B cell (primary cell): ENCODE data around the gene INKA2. TPM values are rescaled to one million over a fixed set of nuclear protein-coding genes. Genes with fewer than 3 reads are reported as not detected.

Experiments used
- ATAC-seq: fragments of 200-7000 bp; cut with Tn5 transposase; one replicate; pipeline ENCODE4 v1.10.0; 2021; ENCODE audit warnings: low read depth, mild to moderate bottlenecking, moderate number of reproducible peaks, moderate library complexity
- CTCF ChIA-PET: fragments of 350-600 bp; sonication (Branson Sonifier 250); formaldehyde crosslinking; loops from one replicate; lab custom pipeline; 2021; ENCODE audit warnings: antibody characterized with exemption, inconsistent platforms; lab: Charles Lee
- POLR2A ChIA-PET: fragments of 350-600 bp; sonication (Branson Sonifier 250); formaldehyde crosslinking; loops from one replicate; lab custom pipeline; 2021; ENCODE audit warnings: antibody characterized with exemption; lab: Charles Lee
- DNase-seq: peaks from one replicate; pipeline ENCODE4 v3.0.0; 2013
- H2AFZ ChIP-seq: 2 replicates; pipeline ENCODE4 v1.6.1; 2012; ENCODE audit warnings: mild to moderate bottlenecking, low read depth, low read length; ENCODE audit not compliant: insufficient read depth, poor library complexity, severe bottlenecking
- H3K27ac ChIP-seq, 2 donors: 1 replicate in 1 of 2; 2 replicates in 1 of 2; pipeline ENCODE4 v1.5.1; 2012 to 2013; ENCODE audit warnings: low read length in 2 of 2, mild to moderate bottlenecking in 2 of 2, moderate library complexity in 1 of 2
- H3K27me3 ChIP-seq, 4 experiments: fragments of 200-600 bp in 1 of 4; sonication (generic) in 1 of 4; replicated peaks in 1 of 4; 1 replicate in 2 of 4; 2 replicates in 2 of 4; pipeline versions ENCODE4 v1.6.1 to v1.7.0; 2013 to 2016; ENCODE audit warnings: low read length in 3 of 4, mild to moderate bottlenecking in 2 of 4, mixed read lengths in 1 of 4, moderate library complexity in 1 of 4; ENCODE audit not compliant: insufficient read depth in 4 of 4, control insufficient read depth in 3 of 4; ENCODE audit errors: control extremely low read depth in 1 of 4
- H3K36me3 ChIP-seq, 2 experiments: replicated peaks in 1 of 2; 1 replicate in 1 of 2; 2 replicates in 1 of 2; pipeline versions ENCODE4 v1.6.1 to v1.7.1; 2013; ENCODE audit warnings: low read length in 1 of 2; ENCODE audit not compliant: insufficient read depth in 2 of 2, control insufficient read depth in 1 of 2; ENCODE audit errors: control extremely low read depth in 1 of 2, extremely low read depth in 1 of 2
- H3K4me1 ChIP-seq, 2 donors: fragments of 200-600 bp in 1 of 2; sonication (generic) in 1 of 2; 1 replicate in 1 of 2; 2 replicates in 1 of 2; pipeline versions ENCODE4 v1.5.1 to v1.6.1; 2013 to 2017; ENCODE audit warnings: low read length in 2 of 2; ENCODE audit not compliant: control insufficient read depth in 2 of 2, insufficient read depth in 2 of 2
- H3K4me2 ChIP-seq: replicated peaks from 2 replicates; pipeline ENCODE3; 2012; ENCODE audit warnings: mild to moderate bottlenecking, low read depth, low read length; ENCODE audit not compliant: poor library complexity, severe bottlenecking
- H3K4me3 ChIP-seq, 5 experiments: fragments of 200-600 bp in 1 of 5; sonication (generic) in 1 of 5; 1 replicate in 3 of 5; 2 replicates in 2 of 5; pipeline versions ENCODE4 v1.5.1 to v1.7.0; 2011 to 2016; ENCODE audit warnings: low read length in 4 of 5, mild to moderate bottlenecking in 4 of 5, low read depth in 2 of 5, control low read depth in 1 of 5, moderate library complexity in 1 of 5; ENCODE audit not compliant: insufficient read depth in 1 of 5; ENCODE audit errors: control extremely low read depth in 1 of 5, extremely low read depth in 1 of 5
- H3K79me2 ChIP-seq: fragments of 200-600 bp; sonication (generic); one replicate; pipeline ENCODE4 v1.6.0; 2016; ENCODE audit warnings: low read length; ENCODE audit not compliant: control insufficient read depth, insufficient read depth
- H3K9ac ChIP-seq: fragments of 200-600 bp; sonication (generic); 2 replicates; pipeline ENCODE4 v1.6.1; 2017; ENCODE audit warnings: mild to moderate bottlenecking, low read length, moderate library complexity
- H3K9me3 ChIP-seq, 3 donors: one replicate each; pipeline versions ENCODE4 v1.6.1 to v1.7.1; 2013; ENCODE audit warnings: low read length in 2 of 3; ENCODE audit not compliant: control insufficient read depth in 2 of 3, insufficient read depth in 1 of 3; ENCODE audit errors: control extremely low read depth in 1 of 3
- H4K20me1 ChIP-seq: 2 replicates; pipeline ENCODE4 v1.6.0; 2012; ENCODE audit warnings: mild to moderate bottlenecking, low read length; ENCODE audit not compliant: insufficient read depth, control insufficient read depth, poor library complexity, severe bottlenecking
- H3K27ac Mint-ChIP-seq: one replicate; pipeline ENCODE4 v1.8.0; 2021; ENCODE audit warnings: mixed read lengths
- H3K27me3 Mint-ChIP-seq: one replicate; pipeline ENCODE4 v1.8.0; 2021; ENCODE audit warnings: mixed read lengths
- H3K4me1 Mint-ChIP-seq: one replicate; pipeline ENCODE4 v1.8.0; 2021; ENCODE audit warnings: mixed read lengths
- H3K4me3 Mint-ChIP-seq: one replicate; pipeline ENCODE4 v1.8.0; 2021; ENCODE audit warnings: mixed read lengths
- H3K9me3 Mint-ChIP-seq: one replicate; pipeline ENCODE4 v1.8.0; 2022; ENCODE audit warnings: mixed read lengths; ENCODE audit not compliant: insufficient read depth
- EZH2 ChIP-seq: IDR thresholded peaks from 2 replicates; pipeline ENCODE4 v1.6.1; 2012; ENCODE audit warnings: borderline replicate concordance, low read depth, mild to moderate bottlenecking, moderate library complexity, low read length; ENCODE audit not compliant: insufficient read depth, poor library complexity, severe bottlenecking
- WGBS: methylation state at CpG from one replicate; pipeline ENCODE4 v1.1.5; 2013; ENCODE audit warnings: missing lambda C conversion rate; ENCODE audit not compliant: insufficient coverage; 5-methylcytosine and 5-hydroxymethylcytosine counted together
- intact Hi-C: fragments of 100-400 bp; cut with micrococcal nuclease; formaldehyde crosslinking; loops from one replicate; pipeline ENCODE4 v1.10.0; 2022
- polyA plus RNA-seq: library from polyadenylated mRNA; depleted of rRNA; stranded (reverse); fragments of >200 nt; gene quantifications from 2 replicates; pipeline ENCODE4 v1.2.3, GENCODE V29; 2012
- total RNA-seq, 2 donors: library from RNA; stranded (reverse); fragments of 120-200 nt in 1 of 2; gene quantifications; 1 replicate in 1 of 2; 2 replicates in 1 of 2; pipeline versions ENCODE4 v1.2.3 to v1.2.4, GENCODE V29; 2013 to 2022
- TF ChIP-seq, protein P1 (sequence below): fragments of 200-600 bp; IDR thresholded peaks from one replicate; pipeline ENCODE4 v1.8.0; 2022; ENCODE audit warnings: antibody characterized with exemption, mild to moderate bottlenecking

The INKA2 gene
- total and polyA plus RNA-seq, 2 donors (not counting 1 experiment from before 2014, with no cell fraction given): 0.67 to 6.4 TPM

GRCh38 chr1:111768023-111768422 lies 28.8 kb upstream of the INKA2 start:
- Histone ChIP-seq H3K4me1 (no peaks in the 10 kb centered on the region), H3K9ac (no peak overlapping the region), H3K9me3 (no peaks in the 10 kb centered on the region), H3K79me2 (no peaks in the 10 kb centered on the region), H3K27me3 (no peaks in the 10 kb centered on the region), H4K20me1 (no peaks in the 10 kb centered on the region), H3K27ac (no peak overlapping the region), H3K36me3 (peaks cover 17 to 47% of the 10 kb centered on the region in 2 experiments), H3K4me2 (no peak overlapping the region), H2AFZ (no peak overlapping the region), H3K4me3 (no peak overlapping the region)
- H3K9me3 Mint-ChIP-seq: no peaks in the 10 kb centered on the region
- CTCF ChIA-PET: interaction anchor here (0.9 to 5.6 kb wide), 21 partner anchors 11 to 1360 kb away, joined by 3 to 198 read pairs (median 5); partner anchors contain the start of gene INKA2
- no peak for TF ChIP-seq EZH2
- TF ChIP-seq, protein P1, sequence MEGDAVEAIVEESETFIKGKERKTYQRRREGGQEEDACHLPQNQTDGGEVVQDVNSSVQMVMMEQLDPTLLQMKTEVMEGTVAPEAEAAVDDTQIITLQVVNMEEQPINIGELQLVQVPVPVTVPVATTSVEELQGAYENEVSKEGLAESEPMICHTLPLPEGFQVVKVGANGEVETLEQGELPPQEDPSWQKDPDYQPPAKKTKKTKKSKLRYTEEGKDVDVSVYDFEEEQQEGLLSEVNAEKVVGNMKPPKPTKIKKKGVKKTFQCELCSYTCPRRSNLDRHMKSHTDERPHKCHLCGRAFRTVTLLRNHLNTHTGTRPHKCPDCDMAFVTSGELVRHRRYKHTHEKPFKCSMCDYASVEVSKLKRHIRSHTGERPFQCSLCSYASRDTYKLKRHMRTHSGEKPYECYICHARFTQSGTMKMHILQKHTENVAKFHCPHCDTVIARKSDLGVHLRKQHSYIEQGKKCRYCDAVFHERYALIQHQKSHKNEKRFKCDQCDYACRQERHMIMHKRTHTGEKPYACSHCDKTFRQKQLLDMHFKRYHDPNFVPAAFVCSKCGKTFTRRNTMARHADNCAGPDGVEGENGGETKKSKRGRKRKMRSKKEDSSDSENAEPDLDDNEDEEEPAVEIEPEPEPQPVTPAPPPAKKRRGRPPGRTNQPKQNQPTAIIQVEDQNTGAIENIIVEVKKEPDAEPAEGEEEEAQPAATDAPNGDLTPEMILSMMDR: no peak
- POLR2A ChIA-PET: no interaction called here
- H3K27me3 Mint-ChIP-seq: no peaks in the 10 kb centered on the region
- H3K27ac Mint-ChIP-seq: no peak overlapping the region
- no peaks in the 10 kb centered on the region for H3K4me1 Mint-ChIP-seq
- ATAC-seq (no peak), DNase-seq (no peak)
- H3K4me3 Mint-ChIP-seq: no peak overlapping the region
- intact Hi-C loops: loop anchor here (10.0 kb wide), 2 partner anchors 113 to 543 kb away; partner anchors contain the start of gene CHI3L2

DNA sequence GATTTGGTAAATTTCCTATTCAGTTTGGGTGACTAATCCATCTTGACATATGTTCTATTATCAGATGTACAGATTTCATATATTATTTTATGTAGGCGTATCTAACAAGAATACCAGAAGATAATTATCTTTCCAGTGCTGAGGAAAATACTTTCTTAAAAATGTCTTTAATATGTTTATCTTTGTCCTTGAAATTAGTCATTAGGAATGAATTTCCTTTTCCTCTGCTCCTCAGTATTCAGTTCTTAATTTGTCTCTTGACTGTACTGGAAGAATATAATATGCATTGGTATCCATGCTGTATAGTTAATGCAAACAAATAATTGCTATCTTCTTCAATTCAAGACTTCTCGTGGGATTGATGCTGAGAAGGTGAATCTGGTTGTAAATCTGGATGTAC lies 23.1 kb upstream of the INKA2 start:
- H3K27ac Mint-ChIP-seq: no peak overlapping the region

More for the DNA sequence above, 23.1 kb upstream of the INKA2 start:
- ChIA-PET POLR2A (no interaction called here), CTCF (interaction anchor here (1.0 to 3.1 kb wide), 4 partner anchors 12 to 254 kb away, joined by 3 to 17 read pairs (median 12); no protein-coding TSS in a partner anchor)
- Histone ChIP-seq H3K4me1 (no peaks in the 10 kb centered on the region), H4K20me1 (peaks cover 6% of the 10 kb centered on the region), H3K36me3 (peaks cover 31 to 79% of the 10 kb centered on the region in 2 experiments), H3K9ac (no peak overlapping the region), H3K27me3 (no peaks in the 10 kb centered on the region), H3K9me3 (no peaks in the 10 kb centered on the region), H2AFZ (no peak overlapping the region), H3K4me3 (no peak overlapping the region), H3K79me2 (peaks cover 8% of the 10 kb centered on the region), H3K27ac (no peak overlapping the region), H3K4me2 (no peak overlapping the region)
- intact Hi-C loops: loop anchor here (10.0 kb wide), 2 partner anchors 108 to 538 kb away; partner anchors contain the start of gene CHI3L2
- no peak for ATAC-seq
- Mint-ChIP-seq H3K9me3 (no peaks in the 10 kb centered on the region), H3K4me1 (peaks cover 6% of the 10 kb centered on the region), H3K27me3 (no peaks in the 10 kb centered on the region), H3K4me3 (no peak overlapping the region)
- no peak for DNase-seq
- no peak for TF ChIP-seq EZH2
- TF ChIP-seq, protein P1: no peak
- no CpG with 5 or more reads among the region's 2 CpGs for WGBS
